ENCODE results near the gene KAZN.

The KAZN gene

GRCh38 chr1:14949270-14949835 is 350.9 kb downstream of the KAZN start:
- ATAC-seq = no peak
- TF ChIP-seq ZNF70 (CRISPR knock-in tag; IDR thresholded peaks at IDR 0.05) = no peak

DNA sequence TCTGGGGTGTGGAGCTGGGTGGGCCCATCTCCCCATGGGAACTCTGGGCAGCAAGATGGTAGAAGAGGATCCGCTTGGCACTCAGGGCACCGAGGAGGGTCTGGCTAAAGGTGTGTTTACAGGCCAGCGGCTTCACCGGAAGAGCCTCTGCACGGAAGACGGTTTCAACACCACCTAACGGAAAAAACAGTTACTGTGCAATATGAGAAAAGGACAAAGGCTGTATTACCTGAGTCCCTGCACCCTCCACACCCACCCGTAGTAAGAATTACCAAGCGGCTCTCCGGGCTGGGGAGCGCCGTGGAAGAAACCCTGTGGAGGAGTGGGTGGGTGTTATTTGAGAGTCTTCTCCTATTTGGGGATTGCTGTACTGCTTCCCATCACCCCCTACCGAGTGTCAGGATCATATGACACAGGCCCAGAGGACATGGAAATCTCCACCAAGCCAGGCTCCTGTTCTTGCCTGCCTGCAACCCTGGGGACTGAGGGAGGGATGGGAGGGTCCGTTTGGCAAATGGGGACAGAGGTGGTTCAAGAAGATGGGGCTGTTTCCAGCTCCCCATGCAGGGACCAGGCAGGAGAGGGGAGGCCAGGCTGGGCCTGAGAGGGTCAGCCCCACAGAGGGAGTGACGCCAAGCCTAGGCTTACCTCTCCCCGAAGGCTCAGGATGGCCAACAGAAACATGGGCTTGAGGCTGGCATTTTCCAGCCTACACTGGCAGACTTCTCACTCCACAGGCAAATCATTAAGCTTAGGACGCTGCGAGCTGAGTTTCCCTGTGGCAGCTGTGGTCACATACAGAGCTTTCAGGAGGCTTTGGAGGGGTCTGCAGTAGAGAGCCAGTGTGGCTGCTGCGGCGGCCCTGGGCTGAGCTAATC is 351.6 kb downstream of the KAZN start:
- ATAC-seq = no peak
- TF ChIP-seq SNAI2 (CRISPR knock-in tag; IDR thresholded peaks at IDR 0.05) (no peak), CREB5 (CRISPR knock-in tag; IDR thresholded peaks at IDR 0.05; ENCODE audit: low read depth) (no peak), ZNF70 (CRISPR knock-in tag; IDR thresholded peaks at IDR 0.05) (no peak), ESRRG (CRISPR knock-in tag; IDR thresholded peaks at IDR 0.05) (no peak), TSHZ2 (CRISPR knock-in tag; IDR thresholded peaks at IDR 0.05) (no peak), ZNF8 (CRISPR knock-in tag; IDR thresholded peaks at IDR 0.05) (no peak), BACH2 (CRISPR knock-in tag; IDR thresholded peaks at IDR 0.05; ENCODE audit: borderline replicate concordance) (no peak), GLIS3 (CRISPR knock-in tag; IDR thresholded peaks at IDR 0.05) (no peak), PPARA (CRISPR knock-in tag; IDR thresholded peaks at IDR 0.05; ENCODE audit: borderline replicate concordance) (no peak), OSR1 (CRISPR knock-in tag; IDR thresholded peaks at IDR 0.05) (no peak), ZNF565 (CRISPR knock-in tag; conservative IDR thresholded peaks at IDR 0.05; ENCODE audit: low read depth) (no peak), ISL1 (CRISPR knock-in tag; IDR thresholded peaks at IDR 0.05) (no peak), TCF4 (CRISPR knock-in tag; IDR thresholded peaks at IDR 0.05; ENCODE audit: borderline replicate concordance) (no peak), ZC3H10 (CRISPR knock-in tag; IDR thresholded peaks at IDR 0.05) (no peak)

GRCh38 chr1:14951766-14952165 is 353.3 kb downstream of the KAZN start:
- no peak for ATAC-seq
- TF ChIP-seq ZNF70 (CRISPR knock-in tag; IDR thresholded peaks at IDR 0.05) (no peak), POU6F1 (CRISPR knock-in tag; IDR thresholded peaks at IDR 0.05; ENCODE audit: borderline replicate concordance, low read depth) (no peak), ISL1 (CRISPR knock-in tag; IDR thresholded peaks at IDR 0.05) (no peak)

- TF ChIP-seq CSDC2 (CRISPR knock-in tag; IDR thresholded peaks at IDR 0.05) = no peak
- TF ChIP-seq ISL1 (CRISPR knock-in tag; IDR thresholded peaks at IDR 0.05) = no peak
- no peak for TF ChIP-seq RARB (CRISPR knock-in tag; IDR thresholded peaks at IDR 0.05)
- TF ChIP-seq TCF4 (CRISPR knock-in tag; IDR thresholded peaks at IDR 0.05; ENCODE audit: borderline replicate concordance) = no peak
- no peak for TF ChIP-seq ZC3H10 (CRISPR knock-in tag; IDR thresholded peaks at IDR 0.05)
- no peak for TF ChIP-seq OSR1 (CRISPR knock-in tag; IDR thresholded peaks at IDR 0.05)
- no peak for TF ChIP-seq ZFP3 (CRISPR knock-in tag; IDR thresholded peaks at IDR 0.05)
- TF ChIP-seq, protein P1, sequence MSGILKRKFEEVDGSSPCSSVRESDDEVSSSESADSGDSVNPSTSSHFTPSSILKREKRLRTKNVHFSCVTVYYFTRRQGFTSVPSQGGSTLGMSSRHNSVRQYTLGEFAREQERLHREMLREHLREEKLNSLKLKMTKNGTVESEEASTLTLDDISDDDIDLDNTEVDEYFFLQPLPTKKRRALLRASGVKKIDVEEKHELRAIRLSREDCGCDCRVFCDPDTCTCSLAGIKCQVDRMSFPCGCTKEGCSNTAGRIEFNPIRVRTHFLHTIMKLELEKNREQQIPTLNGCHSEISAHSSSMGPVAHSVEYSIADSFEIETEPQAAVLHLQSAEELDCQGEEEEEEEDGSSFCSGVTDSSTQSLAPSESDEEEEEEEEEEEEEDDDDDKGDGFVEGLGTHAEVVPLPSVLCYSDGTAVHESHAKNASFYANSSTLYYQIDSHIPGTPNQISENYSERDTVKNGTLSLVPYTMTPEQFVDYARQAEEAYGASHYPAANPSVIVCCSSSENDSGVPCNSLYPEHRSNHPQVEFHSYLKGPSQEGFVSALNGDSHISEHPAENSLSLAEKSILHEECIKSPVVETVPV (CRISPR knock-in tag; IDR thresholded peaks at IDR 0.05) = no peak
- no peak for ATAC-seq
Measured at GRCh38 chr1:14952626-14953314, 354.3 kb downstream of the KAZN start.
